Peyer's patch (tissue), 4 donors: ENCODE data around the gene ARHGAP15. TPM values are rescaled to one million over a fixed set of nuclear protein-coding genes. Genes with fewer than 3 reads are reported as not detected.

Source experiments
- DNase-seq, 3 donors: peaks; one replicate each; pipeline ENCODE4 v3.0.0-alpha.2; 2017 to 2019
- H3K27ac ChIP-seq, 4 donors: fragments of 200-600 bp; sonication (generic); one replicate each; pipeline ENCODE4 v1.5.1; 2016 to 2019
- H3K27me3 ChIP-seq, 2 donors: fragments of 200-600 bp; sonication (generic); one replicate each; pipeline ENCODE4 v1.5.1; 2019
- H3K36me3 ChIP-seq, 3 donors: fragments of 200-600 bp; sonication (generic); one replicate each; pipeline ENCODE4 v1.5.1; 2016 to 2019
- H3K4me1 ChIP-seq, 4 donors: fragments of 200-600 bp; sonication (generic); one replicate each; pipeline ENCODE4 v1.5.1; 2016 to 2019
- H3K4me3 ChIP-seq, 4 donors: fragments of 200-600 bp; sonication (generic); 1 replicate in 3 of 4; 2 replicates in 1 of 4; pipeline ENCODE4 v1.5.1; 2016 to 2019; ENCODE audit warnings: mild to moderate bottlenecking in 1 of 4
- H3K9me3 ChIP-seq, 4 donors: fragments of 200-600 bp; sonication (generic); one replicate each; pipeline ENCODE4 v1.5.1; 2016 to 2019; ENCODE audit warnings: mild to moderate bottlenecking in 1 of 4
- CTCF ChIP-seq, 6 experiments: fragments of 450-650 bp in 4 of 6; fragments of 200-600 bp in 2 of 6; sonication (generic) in 1 of 6; IDR thresholded peaks; one replicate each; pipeline ENCODE4 v1.5.1; 2017 to 2019; ENCODE audit warnings: antibody characterized with exemption in 6 of 6, mild to moderate bottlenecking in 3 of 6, moderate library complexity in 1 of 6
- POLR2A ChIP-seq, 2 donors: fragments of 450-650 bp; IDR thresholded peaks; one replicate each; pipeline ENCODE4 v1.5.1; 2017; ENCODE audit warnings: antibody characterized with exemption in 2 of 2, mild to moderate bottlenecking in 2 of 2, moderate library complexity in 2 of 2
- total RNA-seq, 4 donors: library from RNA; depleted of rRNA; stranded (reverse); fragments of >200 nt; gene quantifications; one replicate each; pipeline ENCODE4 v1.1.0, GENCODE V29; 2016

ARHGAP15 gene
- total RNA-seq, 4 donors from 2014 or later: 6.7 to 203 (median 12.5) TPM

GRCh38 chr2:143652692-143653091 lies 523.5 kb downstream of the ARHGAP15 start:
- Histone ChIP-seq H3K4me3 (no peak overlapping the region), H3K27ac (no peak overlapping the region), H3K27me3 (no peaks in the 10 kb centered on the region), H3K36me3 (no peaks in the 10 kb centered on the region), H3K9me3 (no peaks in the 10 kb centered on the region), H3K4me1 (no peaks in the 10 kb centered on the region)
- DNase-seq: no peak
- TF ChIP-seq POLR2A (IDR thresholded peaks at IDR 0.05) (no peak), CTCF (IDR thresholded peaks at IDR 0.05) (no peak)

- Histone ChIP-seq H3K36me3 (no peaks in the 10 kb centered on the region), H3K4me3 (no peak overlapping the region), H3K4me1 (no peaks in the 10 kb centered on the region), H3K27me3 (no peaks in the 10 kb centered on the region), H3K9me3 (no peaks in the 10 kb centered on the region), H3K27ac (no peak overlapping the region)
- no peak for DNase-seq
- TF ChIP-seq POLR2A (IDR thresholded peaks at IDR 0.05) (no peak), CTCF (IDR thresholded peaks at IDR 0.05) (no peak)
These were observed 539.0 kb downstream of the ARHGAP15 start for GRCh38 chr2:143668234-143668633.

GRCh38 chr2:143674051-143674450 lies 544.8 kb downstream of the ARHGAP15 start:
- no peaks in the 10 kb centered on the region for H3K4me1 ChIP-seq
- H3K9me3 ChIP-seq: no peaks in the 10 kb centered on the region
- H3K4me3 ChIP-seq: no peak overlapping the region
- no peaks in the 10 kb centered on the region for H3K27me3 ChIP-seq
- no peaks in the 10 kb centered on the region for H3K36me3 ChIP-seq
- DNase-seq: no peak
- no peak for TF ChIP-seq CTCF (IDR thresholded peaks at IDR 0.05)
- no peak for TF ChIP-seq POLR2A (IDR thresholded peaks at IDR 0.05)
- no peak overlapping the region for H3K27ac ChIP-seq

- Histone ChIP-seq H3K27me3 (no peaks in the 10 kb centered on the region), H3K27ac (no peak overlapping the region), H3K36me3 (no peaks in the 10 kb centered on the region), H3K9me3 (no peaks in the 10 kb centered on the region), H3K4me3 (no peak overlapping the region), H3K4me1 (no peaks in the 10 kb centered on the region)
- no peak for TF ChIP-seq CTCF (IDR thresholded peaks at IDR 0.05)
- no peak for TF ChIP-seq POLR2A (IDR thresholded peaks at IDR 0.05)
- no peak for DNase-seq
These were observed 545.8 kb downstream of the ARHGAP15 start for GRCh38 chr2:143675021-143675420.

- Histone ChIP-seq H3K36me3 (no peaks in the 10 kb centered on the region), H3K4me3 (no peak overlapping the region), H3K27me3 (no peaks in the 10 kb centered on the region), H3K27ac (no peak overlapping the region), H3K4me1 (no peaks in the 10 kb centered on the region), H3K9me3 (no peaks in the 10 kb centered on the region)
- no peak for DNase-seq
- no peak for TF ChIP-seq CTCF (IDR thresholded peaks at IDR 0.05)
- TF ChIP-seq POLR2A (IDR thresholded peaks at IDR 0.05): no peak
These were observed 550.4 kb downstream of the ARHGAP15 start for GRCh38 chr2:143679617-143680016.

GRCh38 chr2:143680885-143681405 lies 551.7 kb downstream of the ARHGAP15 start:
- Histone ChIP-seq H3K4me3 (no peak overlapping the region), H3K27me3 (no peaks in the 10 kb centered on the region), H3K36me3 (no peaks in the 10 kb centered on the region), H3K4me1 (no peaks in the 10 kb centered on the region), H3K9me3 (no peaks in the 10 kb centered on the region), H3K27ac (no peak overlapping the region)
- no peak for TF ChIP-seq CTCF (IDR thresholded peaks at IDR 0.05)
- TF ChIP-seq POLR2A (IDR thresholded peaks at IDR 0.05): no peak
- no peak for DNase-seq
